Activated CD4-positive, alpha-beta T cell treated with anti-CD3 and anti-CD28 coated beads, Interleukin-2, amount 10 ng/mL, durations not matched to agents 7 days and 5 days (primary cell): Measurements from ENCODE around the gene CD82. TPM values are rescaled to one million over a fixed set of nuclear protein-coding genes. Genes with fewer than 3 reads are reported as not detected.

ENCODE experiments used
- CTCF ChIA-PET: fragments of 350-600 bp; sonication (Branson Sonifier 250); formaldehyde crosslinking; loops from one replicate; lab custom pipeline; 2021; ENCODE audit warnings: antibody characterized with exemption; lab: Charles Lee
- POLR2A ChIA-PET: fragments of 350-600 bp; sonication (Branson Sonifier 250); formaldehyde crosslinking; loops from one replicate; lab custom pipeline; 2021; ENCODE audit warnings: antibody characterized with exemption; lab: Charles Lee
- DNase-seq: peaks from one replicate; pipeline ENCODE4 v3.0.0-alpha.2; 2020
- H3K27ac Mint-ChIP-seq: one replicate; pipeline ENCODE4 v1.8.0; 2021; ENCODE audit warnings: mild to moderate bottlenecking, moderate library complexity, mixed read lengths
- H3K27me3 Mint-ChIP-seq: one replicate; pipeline ENCODE4 v1.8.0; 2021; ENCODE audit warnings: mixed read lengths
- H3K36me3 Mint-ChIP-seq: one replicate; pipeline ENCODE4 v1.8.0; 2021; ENCODE audit warnings: low read depth, mixed read lengths
- H3K4me1 Mint-ChIP-seq: one replicate; pipeline ENCODE4 v1.8.0; 2021; ENCODE audit warnings: mixed read lengths
- H3K4me3 Mint-ChIP-seq: one replicate; pipeline ENCODE4 v1.8.0; 2021; ENCODE audit warnings: mild to moderate bottlenecking, moderate library complexity, mixed read lengths
- H3K9me3 Mint-ChIP-seq: one replicate; pipeline ENCODE4 v1.8.0; 2021; ENCODE audit warnings: mixed read lengths
- total RNA-seq, 2 experiments: library from RNA; stranded (reverse); gene quantifications; one replicate each; pipeline ENCODE4 v1.2.3, GENCODE V29; 2021

The CD82 gene
- total RNA-seq, 2 experiments from 2014 or later = 126 to 128 TPM

DNA sequence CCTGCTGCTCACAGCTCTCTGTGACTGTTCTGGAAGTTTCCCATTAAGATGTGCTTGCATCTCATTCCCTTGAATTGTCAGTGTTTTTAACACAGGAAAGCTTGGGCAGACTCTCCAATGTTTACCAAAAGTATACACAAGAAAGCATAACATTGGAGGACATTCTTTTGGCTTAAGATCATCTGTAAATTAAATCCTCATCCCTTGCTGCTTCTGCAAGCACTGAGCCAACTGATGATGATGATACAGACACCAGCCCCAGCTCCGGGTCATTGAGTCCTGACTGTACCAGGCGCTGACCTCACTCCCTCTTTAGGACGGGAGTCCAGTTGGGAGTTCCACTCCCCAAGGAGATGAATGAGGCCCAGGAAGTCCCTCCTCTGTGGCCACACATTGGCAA is 23.8 kb downstream of the CD82 start:
- H3K4me1 Mint-ChIP-seq = peaks cover 44% of the 10 kb centered on the region
- peaks cover 35% of the 10 kb centered on the region for H3K36me3 Mint-ChIP-seq

DNA sequence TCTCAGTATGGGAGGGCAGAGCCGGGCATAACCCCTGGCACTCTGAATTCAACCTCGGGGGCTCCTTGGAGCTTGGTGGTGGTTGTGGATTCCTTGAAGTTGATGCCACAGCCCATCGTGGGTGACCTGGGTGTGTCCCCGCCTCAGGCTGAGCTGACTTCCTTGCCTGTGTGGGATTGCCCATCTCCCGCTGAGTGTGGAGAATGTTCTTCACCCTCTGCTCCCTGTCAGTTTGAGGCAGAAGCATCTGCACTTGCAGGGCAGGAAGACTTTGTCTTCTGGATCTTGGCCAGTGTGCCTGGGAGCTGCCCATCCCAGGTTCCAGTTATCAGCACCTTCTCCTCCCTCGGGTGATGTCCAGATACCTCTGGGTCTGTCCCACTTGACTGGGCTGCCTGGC is 25.3 kb downstream of the CD82 start:
- ChIA-PET POLR2A (no interaction called here), CTCF (interaction anchor here (1.2 to 2.5 kb wide), 4 partner anchors 19 to 35 kb away, joined by 3 to 9 read pairs (median 3); partner anchors contain the start of gene CD82)
- H3K4me1 Mint-ChIP-seq = peaks cover 54% of the 10 kb centered on the region
- DNase-seq = no peak
- H3K36me3 Mint-ChIP-seq = peaks cover 40% of the 10 kb centered on the region
- H3K4me3 Mint-ChIP-seq = no peak overlapping the region
- H3K27me3 Mint-ChIP-seq = no peaks in the 10 kb centered on the region
- peak overlapping the region; percentile 65 for H3K27ac Mint-ChIP-seq
- no peaks in the 10 kb centered on the region for H3K9me3 Mint-ChIP-seq

More for the DNA sequence above, 23.8 kb downstream of the CD82 start:
- H3K27me3 Mint-ChIP-seq = no peaks in the 10 kb centered on the region
- ChIA-PET CTCF (interaction anchor here (1.5 kb wide), 1 partner anchor 12 kb away, joined by 4 read pairs; no protein-coding TSS in a partner anchor), POLR2A (no interaction called here)
- no peaks in the 10 kb centered on the region for H3K9me3 Mint-ChIP-seq
- no peak for DNase-seq
- no peak overlapping the region for H3K4me3 Mint-ChIP-seq
- no peak overlapping the region for H3K27ac Mint-ChIP-seq

DNA sequence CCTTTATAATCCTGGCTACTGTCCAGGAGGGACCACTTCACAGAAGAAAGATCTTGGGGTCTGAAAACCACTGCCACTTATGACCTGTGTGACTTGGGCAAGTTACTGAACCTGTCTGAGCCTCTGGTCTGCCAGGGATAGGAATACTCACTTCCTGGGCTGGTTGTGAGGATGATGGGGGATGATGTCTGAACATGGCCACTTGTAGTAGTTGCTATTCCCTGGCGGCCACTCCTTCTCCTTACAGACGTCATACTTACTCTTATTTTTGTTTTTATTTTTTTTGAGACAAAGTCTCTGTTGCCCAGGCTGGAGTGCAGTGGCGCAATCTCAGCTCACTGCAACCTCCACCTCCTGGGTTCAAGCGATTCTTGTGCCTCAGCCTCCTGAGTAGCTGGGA is 26.1 kb downstream of the CD82 start:
- POLR2A ChIA-PET = interaction anchor here (0.6 kb wide), 1 partner anchor 242 kb away, joined by 3 read pairs; no protein-coding TSS in a partner anchor
- peaks cover 62% of the 10 kb centered on the region for H3K4me1 Mint-ChIP-seq
- CTCF ChIA-PET = interaction anchor here (1.2 to 2.5 kb wide), 5 partner anchors 9 to 35 kb away, joined by 3 to 9 read pairs (median 3); partner anchors contain the start of gene CD82

DNA sequence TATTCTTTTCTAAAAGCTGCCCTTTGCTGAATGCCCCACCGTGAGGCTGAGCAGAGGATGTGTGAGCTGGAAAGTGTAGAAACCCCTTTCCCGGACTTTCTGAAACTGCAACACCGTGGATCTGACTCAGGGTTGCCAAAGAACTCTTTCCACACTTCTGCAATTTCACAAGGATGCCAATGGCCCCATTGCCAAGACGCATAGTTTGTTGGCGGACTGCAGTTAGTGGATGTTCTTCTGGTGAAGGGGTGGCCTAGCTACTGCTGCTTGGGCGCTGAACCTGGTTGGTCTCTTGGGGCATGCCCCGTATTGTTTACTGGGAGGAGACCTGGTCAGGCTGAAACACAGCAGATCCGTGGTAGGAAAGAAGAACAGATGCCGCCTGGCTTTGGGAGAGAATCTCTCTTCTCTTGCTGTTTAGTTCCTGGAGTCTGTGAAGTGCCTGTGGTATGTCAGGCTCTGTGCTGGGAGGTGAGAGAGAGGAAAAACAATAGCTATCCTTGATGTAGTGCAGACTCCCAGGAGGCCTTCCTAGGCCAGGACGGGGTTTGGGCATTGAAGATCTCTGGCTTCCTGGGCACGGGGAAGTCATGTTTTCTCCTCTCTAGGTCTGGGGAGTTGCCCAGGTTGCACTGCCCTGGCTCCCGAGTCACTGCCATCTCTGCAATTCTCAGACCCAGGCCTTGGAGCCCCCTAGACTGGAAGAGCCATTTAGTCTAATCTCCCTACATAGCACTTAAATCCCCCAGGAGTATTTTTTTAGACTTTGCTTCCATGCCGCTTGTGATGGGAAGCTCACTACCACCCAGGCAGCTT is 26.9 kb downstream of the CD82 start:
- Mint-ChIP-seq H3K4me3 (no peak overlapping the region), H3K27ac (peak overlapping the region; percentile 44), H3K36me3 (peaks cover 32% of the 10 kb centered on the region), H3K27me3 (no peaks in the 10 kb centered on the region), H3K9me3 (no peaks in the 10 kb centered on the region), H3K4me1 (peaks cover 67% of the 10 kb centered on the region)
- POLR2A ChIA-PET = no interaction called here
- no peak for DNase-seq
- CTCF ChIA-PET = interaction anchor here (0.7 to 2.5 kb wide), 7 partner anchors 10 to 26 kb away, joined by 3 to 9 read pairs (median 3); partner anchors contain the start of gene CD82

More for the DNA sequence above, 26.1 kb downstream of the CD82 start:
- no peak for DNase-seq
- Mint-ChIP-seq H3K27me3 (no peaks in the 10 kb centered on the region), H3K27ac (peak overlapping the region; percentile 65), H3K36me3 (peaks cover 40% of the 10 kb centered on the region), H3K9me3 (no peaks in the 10 kb centered on the region), H3K4me3 (no peak overlapping the region)

DNA sequence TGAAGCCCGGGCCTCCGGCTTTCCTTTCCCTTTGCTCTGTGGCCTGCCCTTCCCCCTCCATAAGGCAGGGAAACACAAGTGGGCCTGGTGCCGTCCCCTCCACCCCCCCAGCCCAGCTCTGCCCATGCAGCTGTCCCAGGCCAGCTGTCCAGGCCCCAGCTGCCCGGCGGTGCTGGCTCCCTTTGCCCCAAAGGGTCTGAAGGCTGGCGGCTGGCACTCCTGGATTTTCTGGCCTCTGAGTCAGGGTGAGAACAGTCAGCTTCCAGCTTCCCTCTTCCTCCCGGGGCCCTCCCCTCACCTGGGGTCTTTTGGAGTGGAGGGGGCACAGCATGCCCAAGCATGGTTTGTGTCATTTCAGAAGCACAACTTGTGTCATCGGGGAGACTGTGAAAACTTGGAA is 27.8 kb downstream of the CD82 start:
- peaks cover 32% of the 10 kb centered on the region for H3K36me3 Mint-ChIP-seq
- no peaks in the 10 kb centered on the region for H3K27me3 Mint-ChIP-seq
- DNase-seq = no peak
- H3K4me3 Mint-ChIP-seq = no peak overlapping the region
- no peak overlapping the region for H3K27ac Mint-ChIP-seq
- POLR2A ChIA-PET = no interaction called here
- CTCF ChIA-PET = interaction anchor here (0.9 to 1.9 kb wide), 4 partner anchors 11 to 27 kb away, joined by 3 to 6 read pairs (median 4); partner anchors contain the start of gene CD82
- H3K4me1 Mint-ChIP-seq = peaks cover 75% of the 10 kb centered on the region
- no peaks in the 10 kb centered on the region for H3K9me3 Mint-ChIP-seq

DNA sequence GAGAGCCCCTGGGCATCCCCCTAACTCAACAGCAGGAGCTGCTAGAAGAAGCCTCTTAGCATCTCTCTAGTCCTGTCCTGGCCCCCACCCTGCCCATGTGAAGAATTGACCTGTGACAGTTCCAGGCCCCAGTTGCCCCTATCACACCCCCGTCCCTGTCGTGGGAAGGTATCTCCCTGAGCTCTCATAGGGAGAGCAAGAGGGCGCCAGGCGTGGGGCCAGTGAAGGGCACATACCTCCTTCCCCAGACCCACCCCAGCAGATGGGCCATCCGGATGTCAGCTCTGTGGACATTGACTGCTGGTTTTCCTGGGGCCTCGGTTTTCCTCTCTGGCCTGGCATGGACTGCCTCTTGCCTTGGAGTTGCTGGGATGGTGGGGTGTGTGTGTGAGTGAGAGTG is 29.5 kb downstream of the CD82 start:
- CTCF ChIA-PET = interaction anchor here (1.3 to 1.8 kb wide), 3 partner anchors 11 to 31 kb away, joined by 3 to 7 read pairs (median 5); no protein-coding TSS in a partner anchor
- H3K27ac Mint-ChIP-seq = peak overlapping the region; percentile 96
- POLR2A ChIA-PET = interaction anchor here (0.6 kb wide), 1 partner anchor 23 kb away, joined by 3 read pairs; no protein-coding TSS in a partner anchor
- peaks cover 79% of the 10 kb centered on the region for H3K4me1 Mint-ChIP-seq
- H3K4me3 Mint-ChIP-seq = no peak overlapping the region
- no peaks in the 10 kb centered on the region for H3K9me3 Mint-ChIP-seq
- H3K36me3 Mint-ChIP-seq = peaks cover 32% of the 10 kb centered on the region
- no peak for DNase-seq
- no peaks in the 10 kb centered on the region for H3K27me3 Mint-ChIP-seq

DNA sequence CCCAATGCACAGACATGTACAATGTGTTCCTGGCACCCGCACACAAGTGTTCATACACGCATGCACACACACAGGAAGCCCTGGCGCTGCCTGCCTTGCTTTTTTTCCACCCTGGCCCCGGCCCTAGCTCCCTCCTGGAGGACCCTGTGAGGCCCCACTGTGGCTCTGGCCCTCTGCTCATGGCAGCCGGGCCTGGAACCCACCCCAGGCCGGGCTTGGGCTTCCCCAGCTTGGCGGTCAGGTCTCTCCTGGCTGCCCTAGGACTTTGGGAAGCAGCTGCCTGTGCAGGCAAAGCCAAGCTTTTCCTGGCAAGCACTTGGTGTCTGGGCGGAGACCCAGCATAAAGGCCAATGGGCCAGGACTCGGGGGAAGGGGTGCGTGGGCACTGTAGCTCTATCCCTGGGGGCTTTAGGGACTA is 30.5 kb downstream of the CD82 start:
- Mint-ChIP-seq H3K36me3 (peaks cover 33% of the 10 kb centered on the region), H3K27me3 (no peaks in the 10 kb centered on the region)

DNA sequence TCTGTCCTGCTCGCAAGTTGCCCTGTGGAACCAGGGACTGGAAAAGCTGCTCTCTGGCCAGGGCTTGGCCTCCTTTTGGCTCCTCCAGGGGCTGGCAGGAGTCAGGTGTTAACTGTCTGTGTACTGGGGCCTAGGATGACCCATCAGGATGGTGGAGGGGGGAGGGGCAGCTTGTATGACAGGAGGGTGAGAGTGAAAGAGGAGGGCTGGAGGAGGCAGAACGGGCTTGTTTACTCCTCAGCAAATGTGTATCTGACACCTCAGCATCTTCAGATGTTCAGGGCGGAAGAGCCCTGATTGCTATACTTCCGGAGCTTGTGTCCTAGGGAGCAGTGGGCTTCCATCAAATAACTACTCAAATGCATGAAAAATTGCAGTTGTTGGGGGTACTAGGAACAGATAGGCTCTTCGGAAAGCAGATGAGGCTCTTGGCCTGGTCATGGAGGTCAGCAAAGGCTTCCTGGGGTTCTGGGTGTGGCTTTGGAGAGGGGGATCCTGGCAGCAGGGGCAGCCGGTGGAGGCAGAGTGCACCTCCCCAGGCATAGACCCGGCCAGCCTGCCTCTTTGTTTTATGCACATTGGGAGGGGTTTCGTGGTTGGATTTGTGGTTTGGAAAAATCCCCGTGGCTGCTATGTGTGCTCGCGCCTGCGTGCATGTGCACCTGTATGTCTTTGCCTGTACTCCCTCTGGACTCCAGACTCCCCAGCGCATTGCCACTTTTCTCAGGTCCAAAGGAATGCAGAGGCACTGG is 31.2 kb downstream of the CD82 start:
- peak overlapping the region; percentile 96 for H3K27ac Mint-ChIP-seq
- H3K4me3 Mint-ChIP-seq = peak overlapping the region; percentile 52
- DNase-seq = peak; percentile 84
- peaks cover 72% of the 10 kb centered on the region for H3K4me1 Mint-ChIP-seq
- H3K9me3 Mint-ChIP-seq = no peaks in the 10 kb centered on the region
- CTCF ChIA-PET = interaction anchor here (0.6 to 2.7 kb wide), 13 partner anchors 9 to 57 kb away, joined by 3 to 11 read pairs (median 4); partner anchors contain the start of gene CD82
- no peaks in the 10 kb centered on the region for H3K27me3 Mint-ChIP-seq
- H3K36me3 Mint-ChIP-seq = peaks cover 31% of the 10 kb centered on the region
- POLR2A ChIA-PET = interaction anchor here (1.2 kb wide), 1 partner anchor 28 kb away, joined by 4 read pairs; no protein-coding TSS in a partner anchor

More for the DNA sequence above, 30.5 kb downstream of the CD82 start:
- POLR2A ChIA-PET = no interaction called here
- CTCF ChIA-PET = interaction anchor here (0.6 to 2.7 kb wide), 11 partner anchors 12 to 54 kb away, joined by 3 to 9 read pairs (median 3); partner anchors contain the start of gene CD82
- no peak for DNase-seq
- H3K27ac Mint-ChIP-seq = peak overlapping the region; percentile 96
- no peaks in the 10 kb centered on the region for H3K9me3 Mint-ChIP-seq
- peak overlapping the region; percentile 52 for H3K4me3 Mint-ChIP-seq
- peaks cover 76% of the 10 kb centered on the region for H3K4me1 Mint-ChIP-seq

DNA sequence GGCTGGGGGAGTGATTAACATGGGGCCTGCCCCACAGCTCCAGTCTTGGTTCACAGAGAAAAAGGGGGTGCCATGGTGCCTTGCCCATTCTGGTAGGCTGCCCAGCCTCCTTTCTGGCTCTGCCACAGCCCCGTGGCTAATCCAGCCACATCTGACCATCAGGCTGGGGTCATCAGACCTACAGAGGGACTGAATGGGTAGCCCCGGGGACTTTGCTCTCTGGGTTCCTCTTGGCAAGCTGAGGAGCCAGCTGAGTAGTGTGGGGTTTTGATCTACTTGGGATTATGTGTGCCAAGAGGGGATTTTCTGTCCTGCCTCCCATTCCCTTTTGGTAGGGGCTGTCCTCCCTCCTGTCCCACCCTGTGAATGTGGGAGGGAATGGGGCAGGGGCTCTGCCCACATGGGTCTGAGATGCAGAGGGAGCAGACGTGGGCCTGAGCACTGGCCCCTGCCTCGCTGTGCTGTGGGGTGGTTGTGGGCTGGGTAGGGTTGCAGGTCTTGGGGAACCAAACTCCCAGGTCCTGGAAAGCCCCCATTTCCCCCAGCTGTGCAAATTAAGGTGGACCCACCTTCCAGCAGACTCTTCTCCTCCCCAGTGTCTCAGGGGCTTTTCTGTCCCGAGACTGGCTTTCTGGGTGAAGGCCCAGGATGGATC is 32.0 kb downstream of the CD82 start:
- peaks cover 67% of the 10 kb centered on the region for H3K4me1 Mint-ChIP-seq
- POLR2A ChIA-PET = interaction anchor here (1.2 kb wide), 1 partner anchor 28 kb away, joined by 4 read pairs; no protein-coding TSS in a partner anchor
- no peaks in the 10 kb centered on the region for H3K9me3 Mint-ChIP-seq
- no peaks in the 10 kb centered on the region for H3K27me3 Mint-ChIP-seq
- peak overlapping the region; percentile 96 for H3K27ac Mint-ChIP-seq
- CTCF ChIA-PET = interaction anchor here (0.7 to 2.7 kb wide), 9 partner anchors 10 to 63 kb away, joined by 3 to 11 read pairs (median 5); partner anchors contain the start of gene CD82
- H3K4me3 Mint-ChIP-seq = peak overlapping the region; percentile 52
- no peak for DNase-seq
- peaks cover 31% of the 10 kb centered on the region for H3K36me3 Mint-ChIP-seq

DNA sequence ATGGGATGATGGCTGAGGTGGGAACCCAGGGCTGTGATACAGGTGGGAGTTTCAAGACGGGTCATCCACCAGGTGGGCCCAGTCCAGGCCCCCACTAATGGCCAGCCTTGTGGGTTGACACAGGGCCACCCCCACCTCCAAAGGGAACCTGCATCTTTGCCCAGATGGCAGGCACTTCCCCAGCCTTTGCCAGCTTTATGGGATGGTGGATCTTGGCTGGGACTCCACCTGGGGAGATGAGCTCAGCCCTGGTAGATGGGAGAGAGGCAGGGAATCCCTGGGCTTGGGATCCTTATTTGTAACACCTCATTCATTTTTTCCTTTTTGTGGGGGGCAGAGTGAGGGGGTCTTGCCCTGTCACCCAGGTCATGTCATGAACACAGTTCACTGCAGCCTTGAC is 33.4 kb downstream of the CD82 start:
- Mint-ChIP-seq H3K4me3 (no peak overlapping the region), H3K27ac (no peak overlapping the region), H3K4me1 (peaks cover 56% of the 10 kb centered on the region), H3K36me3 (peaks cover 29% of the 10 kb centered on the region), H3K27me3 (no peaks in the 10 kb centered on the region), H3K9me3 (no peaks in the 10 kb centered on the region)
- ChIA-PET CTCF (interaction anchor here (1.7 to 2.4 kb wide), 4 partner anchors 13 to 33 kb away, joined by 4 to 11 read pairs (median 8); no protein-coding TSS in a partner anchor), POLR2A (no interaction called here)
- no peak for DNase-seq

DNA sequence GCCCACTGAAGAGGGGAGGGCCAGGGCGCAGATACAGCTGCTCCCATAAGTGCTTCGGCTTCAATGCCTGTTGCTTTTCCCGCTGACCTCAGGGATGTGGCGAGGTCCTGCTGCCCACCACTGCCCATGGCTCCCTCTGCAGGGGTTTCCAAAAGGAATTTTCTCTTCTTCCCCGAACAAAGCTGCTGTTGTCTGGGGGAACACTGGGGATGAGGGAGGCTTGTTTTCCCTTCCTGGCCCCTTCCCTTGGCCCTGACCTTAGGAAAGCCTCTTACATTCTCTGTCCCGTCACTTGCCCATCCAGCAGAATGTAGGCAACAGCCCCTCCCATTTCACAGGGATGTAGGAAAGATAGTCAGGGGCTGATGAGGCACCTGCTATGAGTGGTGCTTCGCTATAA is 34.8 kb downstream of the CD82 start:
- ChIA-PET POLR2A (no interaction called here), CTCF (interaction anchor here (1.0 to 2.0 kb wide), 5 partner anchors 11 to 32 kb away, joined by 3 to 9 read pairs (median 5); no protein-coding TSS in a partner anchor)
- H3K27me3 Mint-ChIP-seq = no peaks in the 10 kb centered on the region

More for the DNA sequence above, 34.8 kb downstream of the CD82 start:
- Mint-ChIP-seq H3K4me1 (peaks cover 42% of the 10 kb centered on the region), H3K4me3 (no peak overlapping the region), H3K9me3 (no peaks in the 10 kb centered on the region), H3K36me3 (peaks cover 31% of the 10 kb centered on the region), H3K27ac (peak overlapping the region; percentile 69)
- no peak for DNase-seq
